NB4 (cell line): ENCODE results near the gene TWIST2.

Experiments
- DNase-seq: peaks from one replicate; pipeline ENCODE4 v3.0.0; 2010; ENCODE audit warnings: low read depth
- H3K4me3 ChIP-seq: one replicate; pipeline ENCODE4 v1.5.1; 2011; ENCODE audit warnings: mild to moderate bottlenecking, low read depth, low read length, moderate library complexity
- CTCF ChIP-seq: IDR thresholded peaks from one replicate; pipeline ENCODE4 v1.5.1; 2012; ENCODE audit warnings: low read depth, low read length
- MYC ChIP-seq: IDR thresholded peaks from 2 replicates; pipeline ENCODE4 v1.6.1; 2011; ENCODE audit warnings: low read depth, low read length
- POLR2A ChIP-seq: IDR thresholded peaks from 2 replicates; pipeline ENCODE4 v1.6.1; 2011; ENCODE audit warnings: mild to moderate bottlenecking; ENCODE audit not compliant: insufficient read length; ENCODE audit errors: extremely low read depth
- TF ChIP-seq, protein P1 (sequence below): IDR thresholded peaks from 2 replicates; pipeline ENCODE4 v1.6.1; 2011; ENCODE audit warnings: low read depth, low read length

The TWIST2 gene

GRCh38 chr2:238897911-238898311 is 50.0 kb downstream of the TWIST2 start:
- TF ChIP-seq MYC, result no peak
- TF ChIP-seq CTCF, result no peak
- no peak for TF ChIP-seq POLR2A
- TF ChIP-seq, protein P1, sequence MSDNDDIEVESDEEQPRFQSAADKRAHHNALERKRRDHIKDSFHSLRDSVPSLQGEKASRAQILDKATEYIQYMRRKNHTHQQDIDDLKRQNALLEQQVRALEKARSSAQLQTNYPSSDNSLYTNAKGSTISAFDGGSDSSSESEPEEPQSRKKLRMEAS, result no peak
- DNase-seq, result no peak
- H3K4me3 ChIP-seq, result no peak overlapping the region

DNA sequence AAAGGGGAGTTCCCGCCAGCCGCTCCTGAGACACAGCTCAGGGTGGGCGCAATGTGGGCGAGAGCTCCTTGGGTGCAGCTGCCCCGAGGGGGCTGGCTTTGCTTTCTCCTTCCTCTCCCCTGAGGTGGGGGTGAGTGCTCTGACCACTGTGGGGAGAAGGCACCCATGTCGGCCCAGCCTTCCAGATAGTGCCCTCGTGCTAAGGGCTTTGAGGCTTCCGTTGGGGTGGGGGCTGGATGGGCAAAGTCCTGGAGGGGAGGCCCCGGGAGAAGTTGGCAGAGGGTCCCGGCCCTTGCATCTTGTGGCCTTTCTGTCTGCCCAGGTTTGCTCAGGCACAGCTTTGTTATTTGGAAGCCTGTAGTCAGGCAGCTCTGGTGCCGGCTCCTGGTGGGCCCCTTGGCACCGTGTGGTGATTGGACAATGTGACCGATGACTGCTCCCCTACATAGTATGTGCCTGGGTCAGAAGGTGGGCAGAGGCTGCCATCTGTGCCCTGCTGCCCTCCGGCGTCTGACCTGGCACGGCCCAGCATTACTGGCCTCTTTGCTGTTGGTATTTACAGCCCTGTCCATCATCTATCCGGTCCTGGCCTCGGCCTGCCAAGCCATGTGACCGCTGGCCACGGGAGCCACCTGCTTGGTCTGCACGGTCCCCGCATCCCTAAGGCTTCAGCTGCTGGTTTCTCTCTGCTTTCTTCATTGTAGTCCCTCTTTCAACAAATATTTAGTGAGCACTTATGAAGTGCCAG is 50.8 kb downstream of the TWIST2 start:
- DNase-seq, result no peak
- H3K4me3 ChIP-seq, result no peak overlapping the region
- TF ChIP-seq MYC, result no peak
- no peak for TF ChIP-seq CTCF
- no peak for TF ChIP-seq POLR2A
- TF ChIP-seq, protein P1, result no peak

DNA sequence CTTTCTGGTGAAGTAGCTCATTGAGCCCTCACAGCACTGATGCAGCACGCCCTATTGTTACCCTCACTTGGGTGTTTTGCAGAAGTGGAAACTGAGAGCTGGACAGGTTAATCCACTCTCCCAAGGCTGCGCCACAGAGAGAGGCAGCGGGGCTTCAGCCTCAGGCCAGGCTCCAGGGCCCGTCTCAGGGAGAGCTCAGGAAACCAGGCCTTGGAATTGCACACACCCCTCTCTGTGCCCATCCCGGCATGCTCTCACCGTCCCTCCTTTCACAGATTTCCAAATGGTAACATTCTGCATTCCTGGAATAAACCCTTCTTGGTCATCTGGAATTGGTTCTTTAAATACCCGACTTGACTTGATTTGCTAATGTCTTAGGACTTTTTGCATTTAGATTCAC is 51.5 kb downstream of the TWIST2 start:
- no peak overlapping the region for H3K4me3 ChIP-seq
- no peak for DNase-seq
- TF ChIP-seq, protein P1, result no peak
- TF ChIP-seq CTCF (no peak), POLR2A (no peak), MYC (no peak)

GRCh38 chr2:238900511-238900910 is 52.6 kb downstream of the TWIST2 start:
- no peak overlapping the region for H3K4me3 ChIP-seq
- no peak for DNase-seq
- TF ChIP-seq CTCF (no peak), POLR2A (no peak), MYC (no peak)
- TF ChIP-seq, protein P1, result no peak

GRCh38 chr2:238901461-238902057 is 53.7 kb downstream of the TWIST2 start:
- DNase-seq, result no peak
- H3K4me3 ChIP-seq, result no peak overlapping the region
- TF ChIP-seq, protein P1, result no peak
- no peak for TF ChIP-seq CTCF
- TF ChIP-seq POLR2A, result no peak
- no peak for TF ChIP-seq MYC
